LNCAP (cell line): ENCODE data around the gene NAV2.

Experiments used
- CTCF ChIP-seq: fragments of 450-650 bp; IDR thresholded peaks from 2 replicates; pipeline ENCODE4 v1.5.1; 2017; ENCODE audit warnings: mild to moderate bottlenecking

The NAV2 gene

GRCh38 chr11:19849107-19849789 lies 136.6 kb downstream of the NAV2 start:
- no peak for TF ChIP-seq CTCF

- TF ChIP-seq CTCF, result no peak
These were observed 137.4 kb downstream of the NAV2 start for GRCh38 chr11:19849947-19850593.

- TF ChIP-seq CTCF, result no peak
These were observed 139.7 kb downstream of the NAV2 start for GRCh38 chr11:19852288-19852687.

- TF ChIP-seq CTCF, result no peak
These were observed 140.4 kb downstream of the NAV2 start for GRCh38 chr11:19853016-19853415.

GRCh38 chr11:19853920-19854319 lies 141.3 kb downstream of the NAV2 start:
- no peak for TF ChIP-seq CTCF

- no peak for TF ChIP-seq CTCF
These were observed 148.5 kb downstream of the NAV2 start for GRCh38 chr11:19861171-19861570.

- TF ChIP-seq CTCF, result no peak
These were observed 149.5 kb downstream of the NAV2 start for GRCh38 chr11:19862091-19862490.
